NCI-H128 (cell line): ENCODE data around the gene RNF8.
"Not testable (repeated sequence)": the region's sequence is repeated elsewhere in the genome, so short reads cannot be mapped to it uniquely, and the experiment has no call there.

Experiments
- DNase-seq: peaks from one replicate; lab custom pipeline; 2025; ENCODE audit not compliant: unreplicated experiment; lab: John Stamatoyannopoulos, UW

Gene RNF8

DNA sequence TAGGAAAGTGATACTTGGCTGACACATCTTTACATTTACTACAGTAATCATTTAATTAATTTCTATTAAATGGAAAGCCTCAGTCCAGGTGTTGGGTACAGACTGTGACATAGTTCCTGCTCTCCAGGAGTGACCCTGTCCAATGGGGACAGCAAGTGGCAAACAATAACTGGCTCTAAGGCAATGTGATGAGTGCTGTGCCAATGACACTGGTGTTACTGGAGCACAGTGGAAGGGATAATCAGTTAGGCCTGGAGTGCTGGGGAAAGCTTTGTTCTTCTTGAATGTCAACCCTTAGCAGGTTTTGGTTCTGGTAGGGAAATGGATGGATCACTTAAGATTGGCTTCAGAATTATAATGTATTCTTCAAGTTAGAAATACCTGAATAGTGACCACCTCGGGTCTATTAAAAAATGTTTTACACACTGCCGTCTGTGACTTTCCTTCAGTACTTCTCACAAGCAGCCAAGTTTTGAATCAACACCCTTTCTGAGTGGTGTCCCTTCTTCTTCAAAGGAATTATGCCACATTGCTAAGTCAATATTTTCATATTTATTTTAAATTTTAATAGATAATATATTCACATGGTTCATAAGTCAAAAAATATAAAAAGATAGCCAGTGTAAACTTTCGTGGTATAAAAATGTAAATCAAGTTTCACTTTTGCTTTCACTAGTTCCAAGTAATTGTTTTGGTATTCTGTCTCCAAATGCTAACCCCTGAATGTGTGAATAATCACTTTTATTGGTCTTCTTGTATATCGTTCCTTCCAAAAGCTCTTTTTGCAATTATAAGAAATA is 88.8 kb downstream of the RNF8 start:
- DNase-seq: no peak

DNA sequence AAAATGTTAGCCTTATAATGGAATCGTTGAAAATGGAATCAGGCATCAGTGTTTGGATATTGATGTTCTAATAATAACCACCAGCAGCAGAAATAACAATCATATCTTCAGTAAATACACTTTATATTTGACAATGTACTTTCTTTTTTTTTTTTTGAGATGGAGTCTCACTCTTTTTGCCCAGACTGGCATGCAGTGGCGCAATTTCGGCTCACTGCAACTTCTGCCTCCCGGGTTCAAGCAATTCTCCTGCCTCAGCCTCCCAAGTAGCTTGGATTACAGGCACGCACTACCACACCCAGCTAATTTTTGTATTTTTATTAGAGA is 89.4 kb downstream of the RNF8 start:
- DNase-seq: not testable (repeated sequence)
